H9 (cell line): ENCODE data around the gene MYO1D. TPM values are rescaled to one million over a fixed set of nuclear protein-coding genes. Genes with fewer than 3 reads are reported as not detected.

Source experiments
- DNase-seq: peaks from one replicate; pipeline ENCODE4 v3.0.0-alpha.2; 2017
- H2AFZ ChIP-seq: one replicate; pipeline ENCODE4 v1.6.1; 2013; ENCODE audit warnings: mild to moderate bottlenecking, low read length, control low read depth, moderate library complexity
- H2AK5ac ChIP-seq: 2 replicates; pipeline ENCODE4 v1.6.1; 2013; ENCODE audit warnings: low read length, control low read depth, mixed read lengths; ENCODE audit not compliant: insufficient read length
- H2BK120ac ChIP-seq: one replicate; pipeline ENCODE4 v1.6.1; 2013; ENCODE audit warnings: low read depth, mild to moderate bottlenecking, low read length, control low read depth, inconsistent platforms; ENCODE audit not compliant: poor library complexity, severe bottlenecking
- H2BK12ac ChIP-seq: 2 replicates; pipeline ENCODE4 v1.6.1; 2013; ENCODE audit warnings: low read length, control low read depth, mixed read lengths, low read depth; ENCODE audit not compliant: insufficient read length
- H2BK15ac ChIP-seq: 2 replicates; pipeline ENCODE4 v1.6.1; 2013; ENCODE audit warnings: low read depth, low read length, control low read depth
- H2BK20ac ChIP-seq: one replicate; pipeline ENCODE4 v1.6.1; 2013; ENCODE audit warnings: low read depth, mild to moderate bottlenecking, low read length, control low read depth, inconsistent platforms; ENCODE audit not compliant: poor library complexity, severe bottlenecking
- H2BK5ac ChIP-seq: 2 replicates; pipeline ENCODE4 v1.6.1; 2013; ENCODE audit warnings: low read length, control low read depth, mixed read lengths; ENCODE audit not compliant: insufficient read length
- H3K14ac ChIP-seq: 2 replicates; pipeline ENCODE4 v1.6.1; 2013; ENCODE audit warnings: low read length, control low read depth; ENCODE audit not compliant: insufficient read depth
- H3K18ac ChIP-seq: 2 replicates; pipeline ENCODE4 v1.6.1; 2013; ENCODE audit warnings: low read depth, mild to moderate bottlenecking, mixed read lengths, low read length, control low read depth; ENCODE audit not compliant: insufficient read length
- H3K23ac ChIP-seq: 2 replicates; pipeline ENCODE4 v1.6.1; 2013; ENCODE audit warnings: low read length, control low read depth, mixed read lengths, low read depth; ENCODE audit not compliant: insufficient read length
- H3K23me2 ChIP-seq: 2 replicates; pipeline ENCODE4 v1.6.1; 2013; ENCODE audit warnings: low read depth, mild to moderate bottlenecking, mixed read lengths, low read length, control low read depth; ENCODE audit not compliant: insufficient read length, poor library complexity, severe bottlenecking
- H3K27ac ChIP-seq: 2 replicates; pipeline ENCODE4 v1.5.1; 2013; ENCODE audit warnings: low read length, control low read depth, mixed read lengths, low read depth; ENCODE audit not compliant: insufficient read length
- H3K27me3 ChIP-seq: 2 replicates; pipeline ENCODE4 v1.6.1; 2013; ENCODE audit warnings: low read length, control low read depth, inconsistent platforms; ENCODE audit not compliant: insufficient read depth
- H3K4ac ChIP-seq: 2 replicates; pipeline ENCODE4 v1.6.1; 2013; ENCODE audit warnings: low read depth, mild to moderate bottlenecking, control low read depth, inconsistent platforms, low read length, moderate library complexity
- H3K4me1 ChIP-seq: 2 replicates; pipeline ENCODE4 v1.6.1; 2013; ENCODE audit warnings: low read length, control low read depth, inconsistent platforms; ENCODE audit not compliant: insufficient read depth
- H3K4me2 ChIP-seq: 2 replicates; pipeline ENCODE4 v1.6.1; 2013; ENCODE audit warnings: low read length, control low read depth, mixed read lengths; ENCODE audit not compliant: insufficient read length, insufficient read depth
- H3K56ac ChIP-seq: 2 replicates; pipeline ENCODE4 v1.6.1; 2013; ENCODE audit warnings: low read depth, mild to moderate bottlenecking, mixed read lengths, low read length, control low read depth; ENCODE audit not compliant: insufficient read length
- H3K79me1 ChIP-seq: 2 replicates; pipeline ENCODE4 v1.6.1; 2013; ENCODE audit warnings: low read depth, mild to moderate bottlenecking, moderate library complexity, low read length, control low read depth, inconsistent platforms; ENCODE audit not compliant: insufficient read depth, poor library complexity, severe bottlenecking
- H3K79me2 ChIP-seq: 2 replicates; pipeline ENCODE4 v1.6.1; 2013; ENCODE audit warnings: low read length, control low read depth, inconsistent platforms; ENCODE audit not compliant: insufficient read depth
- H3K9ac ChIP-seq: 2 replicates; pipeline ENCODE4 v1.6.1; 2013; ENCODE audit warnings: low read length, control low read depth, mixed read lengths; ENCODE audit not compliant: insufficient read length; ENCODE audit errors: extremely low read depth
- H3K9me3 ChIP-seq: one replicate; pipeline ENCODE4 v1.6.1; 2013; ENCODE audit warnings: low read depth, low read length, inconsistent platforms; ENCODE audit not compliant: control insufficient read depth
- H3T11ph ChIP-seq: one replicate; pipeline ENCODE4 v1.6.1; 2013; ENCODE audit warnings: mild to moderate bottlenecking, low read length, control low read depth, inconsistent platforms
- H4K20me1 ChIP-seq: one replicate; pipeline ENCODE4 v1.6.1; 2013; ENCODE audit not compliant: control insufficient read depth, insufficient read length, insufficient read depth
- H4K5ac ChIP-seq: 2 replicates; pipeline ENCODE4 v1.6.1; 2013; ENCODE audit warnings: low read depth, mild to moderate bottlenecking, mixed read lengths, low read length, control low read depth; ENCODE audit not compliant: insufficient read length
- H4K8ac ChIP-seq: replicated peaks from 2 replicates; pipeline ENCODE4 v1.6.1; 2013; ENCODE audit warnings: low read length, control low read depth, mixed read lengths, low read depth; ENCODE audit not compliant: insufficient read length
- H4K91ac ChIP-seq: 2 replicates; pipeline ENCODE4 v1.6.1; 2013; ENCODE audit warnings: low read depth, mild to moderate bottlenecking, moderate library complexity, mixed read lengths, low read length, control low read depth; ENCODE audit not compliant: insufficient read length
- H3K27ac Mint-ChIP-seq, 3 experiments: 2 replicates in 2 of 3; 3 replicates in 1 of 3; pipeline ENCODE4 v1.8.0; 2020 to 2021; ENCODE audit warnings: mixed read lengths in 3 of 3, mild to moderate bottlenecking in 1 of 3, moderate library complexity in 1 of 3
- H3K27me3 Mint-ChIP-seq: 2 replicates; pipeline ENCODE4 v1.8.0; 2021; ENCODE audit warnings: low read depth, mild to moderate bottlenecking, moderate library complexity, mixed read lengths
- H3K36me3 Mint-ChIP-seq, 3 experiments: 2 replicates in 2 of 3; 3 replicates in 1 of 3; pipeline ENCODE4 v1.8.0; 2020 to 2021; ENCODE audit warnings: low read depth in 3 of 3, mixed read lengths in 3 of 3; ENCODE audit not compliant: insufficient read depth in 1 of 3
- H3K4me1 Mint-ChIP-seq, 2 experiments: 2 replicates each; pipeline ENCODE4 v1.8.0; 2020; ENCODE audit warnings: mixed read lengths in 2 of 2
- H3K4me3 Mint-ChIP-seq, 2 experiments: 2 replicates in 1 of 2; 3 replicates in 1 of 2; pipeline ENCODE4 v1.8.0; 2020 to 2021; ENCODE audit warnings: mild to moderate bottlenecking in 2 of 2, mixed read lengths in 2 of 2, moderate library complexity in 1 of 2
- H3K9me3 Mint-ChIP-seq, 2 experiments: 2 replicates in 1 of 2; 3 replicates in 1 of 2; pipeline ENCODE4 v1.8.0; 2020; ENCODE audit warnings: mild to moderate bottlenecking in 2 of 2, mixed read lengths in 2 of 2, moderate library complexity in 1 of 2
- CTCF ChIP-seq: fragments of 200-600 bp; sonication (generic); conservative IDR thresholded peaks from 3 replicates; pipeline ENCODE4 v1.8.0; 2021; ENCODE audit warnings: antibody characterized with exemption, mild to moderate bottlenecking
- WGBS: extraction: QIAGEN DNeasy Blood & Tissue Kit; methylation state at CpG from one replicate; pipeline ENCODE4 v1.1.7; 2013; ENCODE audit warnings: missing lambda C conversion rate, low lambda C conversion rate, mixed read lengths; ENCODE audit not compliant: insufficient read length; ENCODE audit errors: extremely low coverage; 5-methylcytosine and 5-hydroxymethylcytosine counted together
- total RNA-seq: library from RNA; stranded (reverse); gene quantifications from 2 replicates; pipeline ENCODE4 v1.2.1, GENCODE V29; 2021

The MYO1D gene
- total RNA-seq, 1 experiment from 2014 or later = 19.0 TPM

DNA sequence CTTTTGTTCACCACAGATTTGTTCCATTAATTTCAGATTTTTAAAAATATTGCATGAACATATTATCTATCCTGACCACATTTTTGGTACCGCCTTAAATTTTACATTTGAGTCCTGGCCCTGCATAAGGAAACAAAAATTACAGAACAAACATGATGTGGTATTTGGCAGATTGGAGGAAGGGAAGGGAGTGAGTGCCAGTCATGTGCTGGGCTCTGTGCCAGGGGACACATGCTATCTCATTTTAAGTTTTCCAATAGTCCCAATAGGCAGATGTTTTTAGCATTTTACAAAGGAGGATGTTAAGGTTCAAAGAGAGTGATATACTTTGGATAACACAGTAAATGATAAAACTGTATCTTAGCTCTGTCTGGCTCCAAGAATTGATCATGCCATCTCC lies 205.0 kb downstream of the MYO1D start:
- H3K9me3 Mint-ChIP-seq = peaks cover 3 to 4% of the 10 kb centered on the region in 2 experiments; a peak in 1 of 5 replicates
- H4K20me1 ChIP-seq = no peaks in the 10 kb centered on the region
- H3K27me3 ChIP-seq = no peaks in the 10 kb centered on the region
- no peak overlapping the region for H3K9ac ChIP-seq
- no peak for TF ChIP-seq CTCF
- no peaks in the 10 kb centered on the region for H3K4me1 ChIP-seq
- H3K18ac ChIP-seq = no peak overlapping the region
- H2BK5ac ChIP-seq = no peak overlapping the region
- no peak for DNase-seq
- H3T11ph ChIP-seq = no peak overlapping the region
- no peak overlapping the region for H3K4ac ChIP-seq
- H2AFZ ChIP-seq = no peak overlapping the region
- no peak overlapping the region for H4K91ac ChIP-seq
- H3K4me2 ChIP-seq = no peak overlapping the region
- H3K27ac Mint-ChIP-seq = no peak overlapping the region
- no peak overlapping the region for H2BK20ac ChIP-seq
- H3K27ac ChIP-seq = no peak overlapping the region
- H4K8ac ChIP-seq = no peak overlapping the region
- no peak overlapping the region for H3K23ac ChIP-seq
- H3K79me1 ChIP-seq = no peaks in the 10 kb centered on the region
- no peak overlapping the region for H3K14ac ChIP-seq
- no CpG with 5 or more reads among the region's 1 CpG for WGBS
- no peak overlapping the region for H4K5ac ChIP-seq
- H2BK120ac ChIP-seq = no peak overlapping the region
- H2BK12ac ChIP-seq = no peak overlapping the region
- no peaks in the 10 kb centered on the region for H3K79me2 ChIP-seq
- peaks cover 0 to 12% (median 0%) of the 10 kb centered on the region in 3 experiments; a peak in 1 of 7 replicates for H3K36me3 Mint-ChIP-seq
- no peaks in the 10 kb centered on the region for H3K23me2 ChIP-seq
- H3K56ac ChIP-seq = no peak overlapping the region
- H2AK5ac ChIP-seq = no peak overlapping the region
- no peak overlapping the region for H3K4me3 Mint-ChIP-seq
- H2BK15ac ChIP-seq = no peak overlapping the region
- H3K4me1 Mint-ChIP-seq = peaks cover 4 to 8% of the 10 kb centered on the region in 2 experiments; a peak in 2 of 4 replicates
- H3K27me3 Mint-ChIP-seq = no peaks in the 10 kb centered on the region
- H3K9me3 ChIP-seq = no peaks in the 10 kb centered on the region
